ENCODE results near the gene ATG3.
"Not testable (repeated sequence)": the region's sequence is repeated elsewhere in the genome, so short reads cannot be mapped to it uniquely, and the experiment has no call there.

Gene ATG3

GRCh38 chr3:112498914-112499711 is 62.6 kb downstream of the ATG3 start, which contains the start of gene BTLA:
Gene BTLA (minus strand): TSS chr3:112499472. CDS start chr3:112499358, 114 bp downstream.
- no peaks in the 10 kb centered on the region for H3K4me1 ChIP-seq (ENCODE audit: insufficient read depth, insufficient read length)
- DNase-seq (ENCODE audit: low read depth, low spot score): no peak
- no peak within 1 kb of the TSS for H3K4me3 ChIP-seq (ENCODE audit: insufficient read length, low read depth)
- no peaks in the 10 kb centered on the region for H3K27me3 ChIP-seq (ENCODE audit: insufficient read depth, insufficient read length)
- H3K9ac ChIP-seq (ENCODE audit: insufficient read length, low read depth): no peak within 1 kb of the TSS
- TF ChIP-seq ZNF274 (IDR thresholded peaks at IDR 0.05; ENCODE audit: low read depth, low read length): no peak
- no peak for TF ChIP-seq YY1 (IDR thresholded peaks at IDR 0.05; ENCODE audit: insufficient read depth, insufficient read length)
- no peak for TF ChIP-seq SUZ12 (IDR thresholded peaks at IDR 0.05; ENCODE audit: extremely low read depth, insufficient read depth, insufficient read length)
- no peaks in the 10 kb centered on the region for H3K36me3 ChIP-seq (ENCODE audit: insufficient read depth, insufficient read length, low read length)
- peaks cover 6% of the 10 kb centered on the region; the same call in 1 of the 2 replicates for H3K9me3 ChIP-seq (ENCODE audit: insufficient read depth, low read length)

GRCh38 chr3:112497897-112498548 is 63.7 kb downstream of the ATG3 start:
- TF ChIP-seq ZNF274 (IDR thresholded peaks at IDR 0.05; ENCODE audit: low read depth, low read length) (no peak), SUZ12 (IDR thresholded peaks at IDR 0.05; ENCODE audit: extremely low read depth, insufficient read depth, insufficient read length) (no peak), YY1 (IDR thresholded peaks at IDR 0.05; ENCODE audit: insufficient read depth, insufficient read length) (no peak)
- H3K9ac ChIP-seq (ENCODE audit: insufficient read length, low read depth): no peak overlapping the region
- H3K36me3 ChIP-seq (ENCODE audit: insufficient read depth, insufficient read length, low read length): no peaks in the 10 kb centered on the region
- DNase-seq (ENCODE audit: low read depth, low spot score): no peak
- no peaks in the 10 kb centered on the region for H3K4me1 ChIP-seq (ENCODE audit: insufficient read depth, insufficient read length)
- no peaks in the 10 kb centered on the region for H3K9me3 ChIP-seq (ENCODE audit: insufficient read depth, low read length)
- no peak overlapping the region for H3K4me3 ChIP-seq (ENCODE audit: insufficient read length, low read depth)
- no peaks in the 10 kb centered on the region for H3K27me3 ChIP-seq (ENCODE audit: insufficient read depth, insufficient read length)

- H3K27me3 ChIP-seq (ENCODE audit: insufficient read depth, insufficient read length): no peaks in the 10 kb centered on the region
- H3K4me1 ChIP-seq (ENCODE audit: insufficient read depth, insufficient read length): no peaks in the 10 kb centered on the region
- no peaks in the 10 kb centered on the region for H3K36me3 ChIP-seq (ENCODE audit: insufficient read depth, insufficient read length, low read length)
- TF ChIP-seq ZNF274 (IDR thresholded peaks at IDR 0.05; ENCODE audit: low read depth, low read length) (no peak), SUZ12 (IDR thresholded peaks at IDR 0.05; ENCODE audit: extremely low read depth, insufficient read depth, insufficient read length) (no peak), YY1 (IDR thresholded peaks at IDR 0.05; ENCODE audit: insufficient read depth, insufficient read length) (no peak)
- no peak overlapping the region for H3K4me3 ChIP-seq (ENCODE audit: insufficient read length, low read depth)
- H3K9me3 ChIP-seq (ENCODE audit: insufficient read depth, low read length): no peaks in the 10 kb centered on the region
- DNase-seq (ENCODE audit: low read depth, low spot score): no peak
- H3K9ac ChIP-seq (ENCODE audit: insufficient read length, low read depth): no peak overlapping the region
Observed at GRCh38 chr3:112496366-112497067, 65.2 kb downstream of the ATG3 start.

GRCh38 chr3:112494448-112494767 is 67.4 kb downstream of the ATG3 start:
- not testable (repeated sequence) for DNase-seq (ENCODE audit: low read depth, low spot score); H3K4me1 ChIP-seq (ENCODE audit: insufficient read depth, insufficient read length); H3K36me3 ChIP-seq (ENCODE audit: insufficient read depth, insufficient read length, low read length); H3K9ac ChIP-seq (ENCODE audit: insufficient read length, low read depth); H3K4me3 ChIP-seq (ENCODE audit: insufficient read length, low read depth); H3K27me3 ChIP-seq (ENCODE audit: insufficient read depth, insufficient read length); H3K9me3 ChIP-seq (ENCODE audit: insufficient read depth, low read length)

- Histone ChIP-seq H3K4me1 (ENCODE audit: insufficient read depth, insufficient read length) (no peaks in the 10 kb centered on the region), H3K9ac (ENCODE audit: insufficient read length, low read depth) (no peak overlapping the region)
- no peak for DNase-seq (ENCODE audit: low read depth, low spot score)
Observed at GRCh38 chr3:112492124-112492523, 69.6 kb downstream of the ATG3 start.

GRCh38 chr3:112491373-112491772 is 70.4 kb downstream of the ATG3 start:
- no peak for TF ChIP-seq ZNF274 (IDR thresholded peaks at IDR 0.05; ENCODE audit: low read depth, low read length)
- no peak for TF ChIP-seq SUZ12 (IDR thresholded peaks at IDR 0.05; ENCODE audit: extremely low read depth, insufficient read depth, insufficient read length)
- TF ChIP-seq YY1 (IDR thresholded peaks at IDR 0.05; ENCODE audit: insufficient read depth, insufficient read length): no peak
- H3K36me3 ChIP-seq (ENCODE audit: insufficient read depth, insufficient read length, low read length): no peaks in the 10 kb centered on the region
- no peak overlapping the region for H3K9ac ChIP-seq (ENCODE audit: insufficient read length, low read depth)
- H3K27me3 ChIP-seq (ENCODE audit: insufficient read depth, insufficient read length): no peaks in the 10 kb centered on the region
- no peaks in the 10 kb centered on the region for H3K9me3 ChIP-seq (ENCODE audit: insufficient read depth, low read length)
- no peak overlapping the region for H3K4me3 ChIP-seq (ENCODE audit: insufficient read length, low read depth)
- H3K4me1 ChIP-seq (ENCODE audit: insufficient read depth, insufficient read length): no peaks in the 10 kb centered on the region
- DNase-seq (ENCODE audit: low read depth, low spot score): no peak

More at GRCh38 chr3:112492124-112492523, 69.6 kb downstream of the ATG3 start:
- H3K36me3 ChIP-seq (ENCODE audit: insufficient read depth, insufficient read length, low read length): no peaks in the 10 kb centered on the region
- no peaks in the 10 kb centered on the region for H3K9me3 ChIP-seq (ENCODE audit: insufficient read depth, low read length)
- H3K4me3 ChIP-seq (ENCODE audit: insufficient read length, low read depth): no peak overlapping the region
- no peaks in the 10 kb centered on the region for H3K27me3 ChIP-seq (ENCODE audit: insufficient read depth, insufficient read length)
- TF ChIP-seq SUZ12 (IDR thresholded peaks at IDR 0.05; ENCODE audit: extremely low read depth, insufficient read depth, insufficient read length): no peak
- no peak for TF ChIP-seq YY1 (IDR thresholded peaks at IDR 0.05; ENCODE audit: insufficient read depth, insufficient read length)
- no peak for TF ChIP-seq ZNF274 (IDR thresholded peaks at IDR 0.05; ENCODE audit: low read depth, low read length)
